CD4-positive, alpha-beta T cell (primary cell): ENCODE data around the gene CDH13. TPM values are rescaled to one million over a fixed set of nuclear protein-coding genes. Genes with fewer than 3 reads are reported as not detected.

Source experiments
- ATAC-seq: fragments of 200-7000 bp; cut with Tn5 transposase; one replicate; pipeline ENCODE4 v1.10.0; 2022; ENCODE audit warnings: mild to moderate bottlenecking; ENCODE audit not compliant: poor library complexity
- CTCF ChIA-PET: fragments of 350-600 bp; sonication (Branson Sonifier 250); formaldehyde crosslinking; loops from one replicate; lab custom pipeline; 2021; ENCODE audit warnings: antibody characterized with exemption, inconsistent platforms; lab: Charles Lee
- POLR2A ChIA-PET: fragments of 350-600 bp; sonication (Branson Sonifier 250); formaldehyde crosslinking; loops from one replicate; lab custom pipeline; 2021; ENCODE audit warnings: antibody characterized with exemption, inconsistent platforms; lab: Charles Lee
- DNase-seq, 14 experiments: peaks; one replicate each; pipeline ENCODE4 v3.0.0-alpha.2; 2013 to 2020; ENCODE audit warnings: mixed read lengths in 2 of 14
- H3K27ac ChIP-seq, 2 donors: one replicate each; pipeline versions ENCODE4 v1.5.1 to v1.7.0; 2013; ENCODE audit warnings: low read length in 2 of 2, low read depth in 1 of 2, mild to moderate bottlenecking in 1 of 2
- H3K27me3 ChIP-seq, 2 experiments: 1 replicate in 1 of 2; 2 replicates in 1 of 2; pipeline versions ENCODE4 v1.6.1 to v1.7.0; 2013; ENCODE audit warnings: low read length in 2 of 2, control low read depth in 1 of 2, mild to moderate bottlenecking in 1 of 2, moderate library complexity in 1 of 2; ENCODE audit not compliant: insufficient read depth in 2 of 2, control insufficient read depth in 1 of 2
- H3K36me3 ChIP-seq: one replicate; pipeline ENCODE4 v1.6.1; 2013; ENCODE audit warnings: low read length, control low read depth; ENCODE audit not compliant: insufficient read depth
- H3K4me1 ChIP-seq: one replicate; pipeline ENCODE4 v1.6.1; 2013; ENCODE audit warnings: low read length, control low read depth; ENCODE audit not compliant: insufficient read depth
- H3K4me3 ChIP-seq: one replicate; pipeline ENCODE4 v1.5.1; 2013; ENCODE audit warnings: mild to moderate bottlenecking, low read length, moderate library complexity
- H3K9me3 ChIP-seq, 2 experiments: 1 replicate in 1 of 2; 2 replicates in 1 of 2; pipeline versions ENCODE4 v1.6.1 to v1.7.0; 2013; ENCODE audit warnings: low read length in 2 of 2, mild to moderate bottlenecking in 2 of 2, control low read depth in 1 of 2, moderate library complexity in 1 of 2; ENCODE audit not compliant: control insufficient read depth in 1 of 2, insufficient read depth in 1 of 2
- H3K27ac Mint-ChIP-seq: one replicate; pipeline ENCODE4 v1.8.0; 2020; ENCODE audit warnings: mixed read lengths
- H3K27me3 Mint-ChIP-seq: one replicate; pipeline ENCODE4 v1.8.0; 2021; ENCODE audit warnings: mixed read lengths
- H3K36me3 Mint-ChIP-seq: one replicate; pipeline ENCODE4 v1.8.0; 2021; ENCODE audit warnings: low read depth, mixed read lengths
- H3K4me1 Mint-ChIP-seq: one replicate; pipeline ENCODE4 v1.8.0; 2021; ENCODE audit warnings: low read depth, mixed read lengths
- H3K4me3 Mint-ChIP-seq: one replicate; pipeline ENCODE4 v1.8.0; 2020; ENCODE audit warnings: mild to moderate bottlenecking, mixed read lengths
- H3K9me3 Mint-ChIP-seq: one replicate; pipeline ENCODE4 v1.8.0; 2020; ENCODE audit warnings: mixed read lengths
- CTCF ChIP-seq: fragments of 200-600 bp; IDR thresholded peaks from one replicate; pipeline ENCODE4 v1.8.0; 2022; ENCODE audit warnings: antibody characterized with exemption, mild to moderate bottlenecking
- intact Hi-C, 2 experiments: fragments of 100-400 bp; cut with DNase I in 1 of 2; cut with micrococcal nuclease in 1 of 2; formaldehyde crosslinking; loops; one replicate each; pipeline versions ENCODE4 v1.15.1 to v1.9.0; 2023 to 2025; cut with DNase I, micrococcal nuclease
- total RNA-seq, 174 experiments: library from RNA in 2 of 174; stranded (reverse) in 2 of 174; gene quantifications; one replicate each; pipeline ENCODE4 v1.2.3 and lab custom pipeline; 2021 to 2026

The CDH13 gene
- total RNA-seq, 2 experiments from 2014 or later: not detected

GRCh38 chr16:82881516-82881915 lies 254.7 kb downstream of the CDH13 start:
- Mint-ChIP-seq H3K4me1 (no peaks in the 10 kb centered on the region), H3K27ac (no peak overlapping the region), H3K4me3 (no peak overlapping the region), H3K36me3 (no peaks in the 10 kb centered on the region), H3K27me3 (no peaks in the 10 kb centered on the region), H3K9me3 (no peaks in the 10 kb centered on the region)
- CTCF ChIA-PET: no interaction called here
- TF ChIP-seq CTCF: no peak
- DNase-seq: no peak
- Histone ChIP-seq H3K9me3 (peaks cover 0 to 3% of the 10 kb centered on the region in 2 experiments), H3K36me3 (no peaks in the 10 kb centered on the region), H3K4me1 (no peaks in the 10 kb centered on the region), H3K27me3 (no peaks in the 10 kb centered on the region), H3K4me3 (no peak overlapping the region), H3K27ac (no peak overlapping the region)
- POLR2A ChIA-PET: no interaction called here
- no peak for ATAC-seq
- intact Hi-C loops: no loop called here

DNA sequence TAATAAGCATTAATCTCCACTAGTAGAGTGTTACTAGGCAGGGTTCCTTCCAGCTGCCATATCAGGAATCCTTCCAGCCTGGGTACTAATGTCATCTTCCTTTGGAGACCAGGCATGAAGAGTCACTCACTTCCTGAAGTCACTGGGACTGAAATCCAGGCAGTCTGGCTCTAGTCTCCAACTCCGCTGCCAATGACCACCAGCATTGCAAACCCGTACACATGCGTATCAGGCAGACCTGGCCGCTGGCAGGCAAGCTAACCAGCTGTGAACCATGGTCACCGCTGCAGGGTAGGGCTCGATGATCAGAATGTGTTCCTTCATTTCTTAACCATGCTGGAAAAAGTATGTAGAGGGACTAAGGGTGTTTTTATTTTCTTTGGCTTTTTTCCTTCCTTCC lies 255.5 kb downstream of the CDH13 start:
- Histone ChIP-seq H3K36me3 (no peaks in the 10 kb centered on the region), H3K9me3 (peaks cover 0 to 3% of the 10 kb centered on the region in 2 experiments), H3K4me3 (no peak overlapping the region), H3K27ac (no peak overlapping the region), H3K27me3 (no peaks in the 10 kb centered on the region), H3K4me1 (no peaks in the 10 kb centered on the region)
- H3K36me3 Mint-ChIP-seq: no peaks in the 10 kb centered on the region
- ATAC-seq (no peak), DNase-seq (no peak)
- H3K27me3 Mint-ChIP-seq: peaks cover 6% of the 10 kb centered on the region
- no peaks in the 10 kb centered on the region for H3K9me3 Mint-ChIP-seq
- TF ChIP-seq CTCF: no peak
- H3K27ac Mint-ChIP-seq: no peak overlapping the region
- no peaks in the 10 kb centered on the region for H3K4me1 Mint-ChIP-seq
- no peak overlapping the region for H3K4me3 Mint-ChIP-seq
- intact Hi-C loops: no loop called here
- ChIA-PET POLR2A (no interaction called here), CTCF (interaction anchor here (0.7 kb wide), 1 partner anchor 19 kb away, joined by 3 read pairs; no protein-coding TSS in a partner anchor)

DNA sequence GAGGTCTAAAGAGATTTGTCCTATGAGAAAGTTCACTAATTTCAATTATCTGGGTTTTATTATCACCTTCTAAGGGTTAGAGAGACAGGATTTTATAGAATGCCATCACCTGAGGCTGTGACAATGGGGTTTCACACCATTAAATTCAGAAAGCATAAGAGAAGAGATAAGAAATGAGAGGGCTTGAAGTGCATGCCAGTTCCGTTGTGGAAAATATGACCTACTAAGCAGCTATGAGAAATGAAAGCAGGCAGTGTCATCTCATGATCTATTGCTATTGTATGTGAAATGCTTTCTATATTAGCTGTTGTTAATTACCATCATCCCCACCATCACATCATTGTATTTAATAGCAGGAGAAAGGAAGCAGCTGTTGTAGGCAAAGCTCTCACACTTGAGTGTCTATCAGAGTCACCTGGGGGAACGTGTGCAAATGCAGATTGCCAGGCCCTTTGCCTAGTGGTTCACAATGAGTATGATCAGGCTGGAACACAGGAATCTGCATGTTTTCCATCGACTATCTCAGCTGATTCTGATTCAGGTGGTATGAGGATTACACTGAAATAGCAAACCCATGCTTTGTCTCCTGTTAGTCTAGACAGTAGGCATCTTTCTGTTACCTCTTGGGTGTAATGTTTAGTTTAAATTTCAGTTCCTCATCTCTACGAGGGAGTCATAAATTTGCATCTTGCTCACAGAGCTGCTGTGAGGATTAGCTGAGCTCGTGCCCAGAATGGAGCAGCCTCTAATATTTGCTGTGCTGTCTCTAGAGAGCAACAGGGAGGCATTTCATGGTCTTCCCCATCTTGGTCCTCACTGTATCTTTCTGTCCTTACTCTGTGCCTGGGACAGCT lies 256.4 kb downstream of the CDH13 start:
- Mint-ChIP-seq H3K4me3 (no peak overlapping the region), H3K27ac (no peak overlapping the region), H3K27me3 (peaks cover 7% of the 10 kb centered on the region), H3K9me3 (no peaks in the 10 kb centered on the region), H3K4me1 (no peaks in the 10 kb centered on the region), H3K36me3 (no peaks in the 10 kb centered on the region)
- Histone ChIP-seq H3K4me3 (no peak overlapping the region), H3K9me3 (peaks cover 0 to 3% of the 10 kb centered on the region in 2 experiments), H3K4me1 (no peaks in the 10 kb centered on the region), H3K36me3 (no peaks in the 10 kb centered on the region), H3K27me3 (no peaks in the 10 kb centered on the region), H3K27ac (no peak overlapping the region)
- TF ChIP-seq CTCF: no peak
- ATAC-seq (no peak), DNase-seq (no peak)
- ChIA-PET POLR2A (no interaction called here), CTCF (interaction anchor here (0.6 kb wide), 1 partner anchor 16 kb away, joined by 3 read pairs; no protein-coding TSS in a partner anchor)
- intact Hi-C loops: no loop called here
